ENCODE data around the gene RASSF5.

The RASSF5 gene

GRCh38 chr1:206636671-206637070 is 129.3 kb downstream of the RASSF5 start:
- no peak for TF ChIP-seq CTCF (IDR thresholded peaks at IDR 0.05; ENCODE audit: low read depth, low read length, missing control alignments)
- no peak for DNase-seq (ENCODE audit: low read depth)
- H3K4me3 ChIP-seq (ENCODE audit: low read depth, low read length), result peak overlapping the region; percentile 9; the same call in 1 of the 2 replicates

- TF ChIP-seq CTCF (IDR thresholded peaks at IDR 0.05; ENCODE audit: low read depth, low read length, missing control alignments), result no peak
- H3K4me3 ChIP-seq (ENCODE audit: low read depth, low read length), result no peak overlapping the region
- DNase-seq (ENCODE audit: low read depth), result no peak
These were observed 130.3 kb downstream of the RASSF5 start for GRCh38 chr1:206637605-206638004.
